SK-N-MC (cell line): Measurements from ENCODE around the gene CDH16.

ENCODE experiments used
- EZH2 ChIP-seq: fragments of 200-600 bp; sonication (generic); IDR thresholded peaks from one replicate; pipeline ENCODE4 v1.6.1; 2017; ENCODE audit warnings: antibody characterized with exemption
- FOXP2 ChIP-seq: optimal IDR thresholded peaks from 2 replicates; pipeline ENCODE3; 2011; ENCODE audit warnings: mild to moderate bottlenecking, moderate library complexity; ENCODE audit not compliant: insufficient read depth; ENCODE audit errors: extremely low read length, control extremely low read depth
- POLR2AphosphoS5 ChIP-seq: IDR thresholded peaks from 2 replicates; pipeline ENCODE4 v1.6.1; 2012; ENCODE audit warnings: mild to moderate bottlenecking, low read depth, low read length, borderline replicate concordance

- TF ChIP-seq POLR2AphosphoS5: no peak
- TF ChIP-seq EZH2: no peak
- no peak for TF ChIP-seq FOXP2
Observed at GRCh38 chr16:66903544-66904427, 14.9 kb downstream of the CDH16 start.
